Measurements from ENCODE around the gene PCSK5.

Gene PCSK5

DNA sequence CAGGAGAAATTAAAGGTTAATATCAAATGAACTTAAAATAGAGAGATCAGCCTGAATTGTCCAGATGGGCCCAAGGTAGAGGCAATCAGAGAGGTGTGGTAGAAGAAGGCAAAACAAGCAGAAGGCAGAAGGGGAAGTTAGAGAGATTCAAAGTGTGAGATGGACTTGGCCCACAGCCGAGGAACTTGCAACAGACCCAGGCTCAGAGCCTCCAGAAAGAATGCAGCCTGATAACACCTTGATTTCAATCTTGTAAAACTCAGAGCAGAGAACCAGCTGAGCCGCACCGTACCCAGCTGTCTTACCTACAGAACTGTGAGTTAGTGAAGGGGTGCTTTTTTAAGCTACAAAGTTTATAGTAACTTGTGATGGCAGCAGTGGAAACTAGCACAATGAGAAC lies 312.9 kb downstream of the PCSK5 start:
- no peak for DNase-seq

DNA sequence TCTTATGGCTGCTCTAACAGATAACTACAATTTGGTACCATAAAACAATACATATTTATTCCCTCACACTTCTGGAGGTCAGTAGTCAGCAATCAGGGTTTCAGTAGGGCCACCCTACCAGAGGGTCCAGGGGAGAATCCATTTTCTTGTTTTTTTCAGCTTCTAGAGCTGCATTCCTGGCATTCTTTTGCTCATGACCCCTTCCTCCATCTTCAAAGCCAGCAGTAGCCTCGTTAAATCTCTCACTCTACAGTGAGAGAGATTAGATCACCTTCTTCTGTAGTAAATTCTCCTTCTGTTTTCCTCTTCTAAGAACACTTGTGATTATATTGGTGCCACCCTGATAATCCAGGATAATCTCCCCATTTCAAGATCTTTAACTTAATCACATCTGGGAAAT lies 316.3 kb downstream of the PCSK5 start:
- DNase-seq = no peak

GRCh38 chr9:76213751-76214150 lies 323.3 kb downstream of the PCSK5 start:
- DNase-seq = no peak

DNA sequence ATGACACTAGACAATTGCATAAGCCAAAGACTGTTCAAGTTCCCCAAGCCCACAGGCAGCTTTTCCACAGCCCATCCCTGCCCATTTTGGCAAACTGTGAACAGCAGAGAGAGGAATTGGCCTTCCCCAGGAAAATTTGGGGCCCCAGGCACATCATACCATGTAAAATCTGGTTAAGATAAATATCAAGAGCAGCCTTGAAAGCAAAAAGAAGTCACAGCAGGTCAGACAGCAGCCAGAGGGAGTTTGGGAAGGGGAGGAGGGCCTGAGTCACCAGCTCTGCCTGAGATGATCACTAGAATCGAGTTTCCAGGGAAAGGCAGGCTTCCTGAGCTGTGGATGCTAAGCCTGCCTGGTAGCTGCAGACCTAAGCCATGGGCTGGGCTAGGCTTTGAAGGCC lies 324.6 kb downstream of the PCSK5 start:
- DNase-seq = no peak

GRCh38 chr9:76216161-76216649 lies 325.7 kb downstream of the PCSK5 start:
- DNase-seq = no peak

GRCh38 chr9:76218117-76218885 lies 327.8 kb downstream of the PCSK5 start:
- no peak for DNase-seq

GRCh38 chr9:76218886-76219445 lies 328.5 kb downstream of the PCSK5 start:
- DNase-seq = no peak

- no peak for DNase-seq
These were observed 329.2 kb downstream of the PCSK5 start for GRCh38 chr9:76219560-76220151.

- no peak for DNase-seq
These were observed 330.9 kb downstream of the PCSK5 start for GRCh38 chr9:76221423-76221822.

DNA sequence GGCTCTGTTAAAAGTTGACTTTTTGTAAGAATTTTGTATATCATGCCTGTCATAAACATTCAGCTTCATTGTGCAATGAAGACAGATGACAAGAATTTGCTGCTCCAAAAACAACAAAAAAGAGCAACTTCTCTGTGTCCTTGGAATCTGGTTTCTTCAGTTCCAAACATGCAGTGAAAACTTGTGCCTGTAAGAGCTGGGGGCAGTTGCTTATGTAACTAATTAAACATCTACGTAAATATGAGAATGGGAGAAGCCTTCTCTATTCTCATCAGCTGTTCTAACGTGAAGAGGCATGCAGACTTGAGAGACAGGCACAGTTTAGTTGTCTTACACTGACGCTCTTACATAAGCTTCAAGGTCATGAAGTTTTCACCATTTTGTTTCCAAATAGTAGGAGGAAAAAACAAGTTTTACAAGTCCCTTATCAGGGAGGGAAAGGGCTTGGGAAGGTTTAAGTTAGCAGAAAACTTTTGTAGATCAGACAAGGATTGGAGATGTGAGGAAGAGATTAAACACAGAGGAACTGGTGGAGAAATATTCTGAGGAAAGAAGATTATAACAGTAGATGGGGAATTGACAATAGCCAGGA lies 333.4 kb downstream of the PCSK5 start:
- no peak for DNase-seq

DNA sequence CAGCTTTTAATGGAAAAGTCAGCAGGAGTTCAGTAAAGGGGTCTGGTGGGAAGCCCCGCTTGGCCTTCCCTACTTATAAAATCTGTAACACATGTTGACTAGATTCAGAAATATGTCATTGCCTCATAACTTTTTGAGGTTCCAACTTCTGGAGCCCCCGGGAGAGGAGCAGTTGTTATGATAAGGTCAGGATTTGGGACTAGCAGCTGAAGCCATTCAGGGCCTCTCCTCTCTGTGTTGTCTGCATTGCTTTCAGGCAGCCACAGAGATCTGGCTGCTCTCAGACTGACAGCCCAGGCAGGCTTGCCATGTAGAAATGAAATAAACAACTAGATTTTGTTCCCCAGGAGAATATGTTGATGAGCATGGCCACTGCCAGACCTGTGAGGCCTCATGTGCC lies 336.7 kb downstream of the PCSK5 start:
- DNase-seq = no peak

GRCh38 chr9:76231001-76231400 lies 340.5 kb downstream of the PCSK5 start:
- no peak for DNase-seq

- no peak for DNase-seq
These were observed 342.5 kb downstream of the PCSK5 start for GRCh38 chr9:76232861-76233489.

DNA sequence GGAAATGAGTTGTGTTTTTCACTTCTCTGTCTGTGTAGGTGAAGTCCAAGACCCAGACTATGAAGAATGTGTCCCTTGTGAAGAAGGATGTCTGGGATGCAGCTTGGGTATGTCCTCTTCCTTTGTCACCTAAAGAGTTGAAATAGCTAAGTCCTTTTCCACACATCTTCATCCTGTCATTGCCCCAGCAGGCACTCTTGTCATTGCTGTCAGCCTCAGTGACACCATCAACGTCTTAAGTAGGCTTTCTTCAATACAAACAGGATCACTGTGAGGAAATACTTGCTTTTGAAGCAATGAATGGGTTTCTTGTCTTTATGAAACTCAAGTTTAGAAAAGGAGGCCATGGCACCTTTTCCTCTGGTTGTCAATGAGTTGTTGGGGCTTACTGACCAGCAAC lies 350.1 kb downstream of the PCSK5 start:
- no peak for DNase-seq

DNA sequence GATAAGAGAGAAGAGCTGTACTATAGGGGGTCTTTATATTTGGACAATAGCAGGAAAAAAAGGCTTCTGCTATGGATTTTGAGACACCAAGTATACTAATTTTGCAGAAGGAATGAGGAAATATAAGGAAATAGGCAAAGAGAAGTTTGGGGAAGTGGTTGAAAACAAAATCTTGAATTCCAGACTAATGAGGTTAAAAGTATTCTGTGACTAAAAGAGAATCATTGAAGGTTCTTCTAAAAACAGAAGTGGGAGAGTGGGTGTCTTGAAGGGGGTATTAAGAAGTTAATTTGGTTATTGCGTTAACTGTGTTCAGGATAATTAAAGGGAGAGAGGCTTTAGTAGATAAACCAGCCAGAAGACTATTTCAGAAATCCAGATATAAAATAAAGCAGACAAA lies 355.0 kb downstream of the PCSK5 start:
- no peak for DNase-seq

- DNase-seq = no peak
These were observed 356.2 kb downstream of the PCSK5 start for GRCh38 chr9:76246680-76247079.

DNA sequence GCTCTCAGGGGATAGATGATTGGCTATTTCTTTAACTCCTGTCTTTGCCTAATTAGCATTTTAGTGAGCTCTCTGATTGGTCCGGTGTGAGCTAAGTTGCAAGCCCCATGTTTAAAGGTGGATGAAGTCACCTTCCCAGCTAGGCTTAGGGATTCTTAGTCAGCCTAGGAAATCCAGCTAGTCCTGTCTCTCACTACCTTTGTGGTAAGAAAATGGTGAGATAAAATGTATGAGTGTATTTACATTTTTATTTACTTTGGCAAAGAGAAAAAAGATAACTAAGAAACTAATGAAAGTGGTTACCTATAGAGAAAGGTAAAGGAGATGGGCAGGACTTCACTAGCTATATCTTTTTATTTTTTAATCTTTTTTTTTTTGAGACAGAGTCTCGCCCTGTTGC lies 357.0 kb downstream of the PCSK5 start:
- no peak for DNase-seq

GRCh38 chr9:76249309-76249708 lies 358.8 kb downstream of the PCSK5 start:
- DNase-seq = no peak

DNA sequence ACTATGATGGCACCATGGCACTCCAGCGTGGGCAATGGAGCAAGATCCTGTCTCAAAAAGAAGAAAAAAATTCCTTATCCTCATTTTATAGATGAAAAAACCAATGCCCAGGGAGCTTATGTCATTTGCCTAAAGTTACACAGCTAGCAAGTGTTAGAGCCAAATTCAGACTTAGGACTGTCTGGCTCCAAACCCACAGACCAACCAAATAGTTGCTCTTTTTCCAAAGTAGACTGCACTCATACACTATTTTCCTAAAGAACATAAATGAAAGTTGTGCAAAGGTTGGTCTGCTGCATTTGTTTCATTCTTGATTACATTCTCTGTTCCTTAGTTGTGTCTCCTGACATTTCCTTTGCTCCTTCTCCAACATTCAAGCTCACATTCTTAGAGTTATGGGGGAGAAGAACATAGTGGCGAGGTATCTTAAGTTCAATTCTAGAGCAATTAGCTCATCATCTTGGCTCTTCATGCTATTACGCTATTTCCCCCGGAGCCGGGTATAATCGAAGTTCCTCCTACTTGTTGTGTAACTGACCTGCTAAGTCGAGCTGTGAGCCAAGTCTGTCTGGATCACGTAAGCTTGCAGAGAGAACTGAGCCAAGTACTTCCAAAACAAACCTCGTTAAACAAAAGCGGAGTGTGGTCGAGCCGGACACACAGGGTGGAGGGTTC lies 365.4 kb downstream of the PCSK5 start:
- no peak for DNase-seq

DNA sequence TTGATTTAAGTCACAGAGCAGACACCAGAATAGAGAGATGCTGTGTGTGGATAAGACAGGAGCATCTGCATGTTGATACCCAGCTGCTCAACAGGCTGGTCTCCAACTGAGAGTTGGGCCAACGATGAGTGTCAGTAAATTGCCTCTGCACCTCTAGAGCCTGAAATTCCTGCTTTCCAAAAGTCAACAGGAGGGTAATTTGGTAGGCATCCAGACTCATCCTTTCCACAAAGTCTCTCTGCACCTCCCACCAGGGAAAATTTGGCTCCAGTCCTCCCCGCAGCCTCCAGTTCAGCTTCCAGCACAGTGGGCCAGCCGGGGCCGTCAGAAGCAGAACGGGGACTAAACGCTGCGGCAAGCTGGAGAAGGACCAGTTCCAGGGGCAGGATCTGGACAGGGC lies 366.8 kb downstream of the PCSK5 start:
- DNase-seq = no peak

DNA sequence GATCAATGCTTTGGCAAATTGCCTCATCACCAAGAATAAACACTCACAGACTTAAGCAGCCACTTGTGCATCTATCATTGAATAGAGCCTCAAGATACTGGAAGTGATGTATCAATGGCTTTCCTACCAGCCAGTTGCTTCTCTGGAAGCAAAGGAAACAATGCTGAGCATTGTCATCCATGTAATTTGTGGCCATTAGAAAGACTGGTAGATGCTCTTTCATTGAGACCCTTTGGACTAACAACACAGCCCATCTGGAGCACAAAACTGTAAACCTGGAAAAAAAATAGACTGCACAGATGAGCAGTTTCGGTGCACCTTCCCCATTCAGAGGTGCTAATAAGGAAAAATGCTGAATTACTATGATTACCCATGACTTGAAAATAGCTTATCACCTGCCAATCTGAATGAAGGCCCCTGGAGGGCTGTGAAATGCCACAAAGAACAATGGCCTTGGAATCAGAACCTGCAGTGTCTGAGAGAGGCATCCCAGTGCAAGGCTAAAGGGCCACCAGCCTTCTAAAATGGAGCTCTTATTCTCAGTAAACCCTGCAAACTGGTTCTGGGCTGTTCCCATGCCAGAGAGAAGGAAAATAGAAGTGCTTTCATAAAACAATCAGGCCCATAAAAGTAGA lies 376.3 kb downstream of the PCSK5 start:
- no peak for DNase-seq

- no peak for DNase-seq
These were observed 376.8 kb downstream of the PCSK5 start for GRCh38 chr9:76267284-76267652.
